Measurements from ENCODE around the gene GPX5.
A peak's percentile ranks its signal among the peaks of the same experiment; 100 is the strongest.
"Not testable (repeated sequence)": the region's sequence is repeated elsewhere in the genome, so short reads cannot be mapped to it uniquely, and the experiment has no call there.

The GPX5 gene

GRCh38 chr6:28512387-28512786, 13.3 kb upstream of the GPX5 start:
- H3K4me3 ChIP-seq (ENCODE audit: insufficient read depth, low read depth, low read length, poor library complexity, severe bottlenecking); H3K36me3 ChIP-seq (ENCODE audit: control insufficient read depth, insufficient read depth, low read length); H3K9me3 ChIP-seq (ENCODE audit: control insufficient read depth, low read length); H3K27me3 ChIP-seq (replicated peaks; ENCODE audit: control insufficient read depth, insufficient read depth, low read length, poor library complexity, severe bottlenecking); DNase-seq; H3K27ac ChIP-seq (ENCODE audit: insufficient read depth, low read length, poor library complexity, severe bottlenecking); H3K4me1 ChIP-seq (ENCODE audit: control insufficient read depth, insufficient read depth, low read length, poor library complexity, severe bottlenecking): not testable (repeated sequence)

DNA sequence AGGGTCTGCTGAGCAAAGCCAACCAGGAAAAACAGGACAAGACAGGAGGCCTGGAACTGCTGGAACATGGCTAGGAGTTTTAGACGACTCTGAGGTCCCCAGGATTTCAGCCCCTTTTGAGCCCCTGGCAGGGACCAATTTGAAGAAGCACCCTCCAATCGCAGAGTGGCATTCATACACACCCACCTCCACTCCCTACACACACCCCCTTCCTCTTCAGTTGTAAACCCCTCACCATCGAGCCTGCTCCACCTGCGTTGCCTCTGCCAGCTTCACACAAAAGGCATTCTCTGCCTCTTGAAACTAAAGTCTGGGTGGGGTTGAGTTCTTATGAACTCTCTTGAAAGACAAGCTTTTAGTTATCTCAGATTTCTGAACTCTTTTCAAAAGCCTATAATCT, 10.0 kb upstream of the GPX5 start, which contains the start of gene GPX6:
GPX6 (minus strand) TSS at position 118 of the 400 bp plus-strand sequence; CDS start at position 68, 50 bp downstream.
- no peak for DNase-seq
- H3K27ac ChIP-seq (ENCODE audit: insufficient read depth, low read length, poor library complexity, severe bottlenecking) = no peak within 1 kb of the TSS
- H3K4me1 ChIP-seq (ENCODE audit: control insufficient read depth, insufficient read depth, low read length, poor library complexity, severe bottlenecking) = no peaks in the 10 kb centered on the region
- no peaks in the 10 kb centered on the region for H3K36me3 ChIP-seq (ENCODE audit: control insufficient read depth, insufficient read depth, low read length)
- no peaks in the 10 kb centered on the region for H3K27me3 ChIP-seq (replicated peaks; ENCODE audit: control insufficient read depth, insufficient read depth, low read length, poor library complexity, severe bottlenecking)
- no peaks in the 10 kb centered on the region for H3K9me3 ChIP-seq (ENCODE audit: control insufficient read depth, low read length)
- no peak within 1 kb of the TSS for H3K4me3 ChIP-seq (ENCODE audit: insufficient read depth, low read depth, low read length, poor library complexity, severe bottlenecking)

- Histone ChIP-seq H3K36me3 (ENCODE audit: control insufficient read depth, insufficient read depth, low read length) (no peaks in the 10 kb centered on the region), H3K4me1 (ENCODE audit: control insufficient read depth, insufficient read depth, low read length, poor library complexity, severe bottlenecking) (no peaks in the 10 kb centered on the region), H3K27ac (ENCODE audit: insufficient read depth, low read length, poor library complexity, severe bottlenecking) (no peak overlapping the region), H3K4me3 (ENCODE audit: insufficient read depth, low read depth, low read length, poor library complexity, severe bottlenecking) (no peak overlapping the region), H3K9me3 (ENCODE audit: control insufficient read depth, low read length) (no peaks in the 10 kb centered on the region), H3K27me3 (replicated peaks; ENCODE audit: control insufficient read depth, insufficient read depth, low read length, poor library complexity, severe bottlenecking) (no peaks in the 10 kb centered on the region)
- no peak for DNase-seq
Observed at GRCh38 chr6:28517964-28518363, 7.7 kb upstream of the GPX5 start.

- DNase-seq = no peak
- Histone ChIP-seq H3K9me3 (ENCODE audit: control insufficient read depth, low read length) (no peaks in the 10 kb centered on the region), H3K27ac (ENCODE audit: insufficient read depth, low read length, poor library complexity, severe bottlenecking) (no peak overlapping the region), H3K36me3 (ENCODE audit: control insufficient read depth, insufficient read depth, low read length) (no peaks in the 10 kb centered on the region), H3K27me3 (replicated peaks; ENCODE audit: control insufficient read depth, insufficient read depth, low read length, poor library complexity, severe bottlenecking) (peaks cover 3% of the 10 kb centered on the region), H3K4me1 (ENCODE audit: control insufficient read depth, insufficient read depth, low read length, poor library complexity, severe bottlenecking) (no peaks in the 10 kb centered on the region), H3K4me3 (ENCODE audit: insufficient read depth, low read depth, low read length, poor library complexity, severe bottlenecking) (no peak overlapping the region)
Observed at GRCh38 chr6:28522594-28523240, 3.0 kb upstream of the GPX5 start.

- Histone ChIP-seq H3K4me3 (ENCODE audit: insufficient read depth, low read depth, low read length, poor library complexity, severe bottlenecking) (no peak overlapping the region), H3K27me3 (replicated peaks; ENCODE audit: control insufficient read depth, insufficient read depth, low read length, poor library complexity, severe bottlenecking) (peaks cover 3% of the 10 kb centered on the region), H3K36me3 (ENCODE audit: control insufficient read depth, insufficient read depth, low read length) (no peaks in the 10 kb centered on the region), H3K4me1 (ENCODE audit: control insufficient read depth, insufficient read depth, low read length, poor library complexity, severe bottlenecking) (no peaks in the 10 kb centered on the region), H3K9me3 (ENCODE audit: control insufficient read depth, low read length) (no peaks in the 10 kb centered on the region), H3K27ac (ENCODE audit: insufficient read depth, low read length, poor library complexity, severe bottlenecking) (no peak overlapping the region)
- peak in 2 of 3 donors; percentile 5 to 21 for DNase-seq
Observed at GRCh38 chr6:28523241-28523622, 2.4 kb upstream of the GPX5 start.

DNA sequence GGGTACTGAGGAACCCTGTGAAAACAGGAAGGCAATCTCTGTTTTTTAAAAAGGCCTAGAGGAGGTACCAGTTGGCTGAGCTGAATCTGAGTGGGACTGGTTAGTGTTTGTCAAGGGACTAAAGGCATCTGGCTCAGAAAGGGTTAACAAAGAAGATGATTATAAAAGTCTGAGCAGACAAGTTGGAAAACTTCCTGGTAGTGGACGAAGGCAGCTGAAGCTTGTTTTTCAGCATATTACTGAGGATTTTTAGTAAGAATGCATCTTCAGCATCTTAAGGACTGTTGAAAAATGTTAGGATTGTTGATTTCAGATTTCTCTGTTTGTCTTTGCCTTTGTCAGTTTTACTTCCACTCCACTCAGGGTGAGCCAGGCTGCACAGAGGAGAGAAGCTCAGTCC, 5.1 kb downstream of the GPX5 start:
- Histone ChIP-seq H3K4me1 (ENCODE audit: control insufficient read depth, insufficient read depth, low read length, poor library complexity, severe bottlenecking) (no peaks in the 10 kb centered on the region), H3K9me3 (ENCODE audit: control insufficient read depth, low read length) (no peaks in the 10 kb centered on the region), H3K27me3 (replicated peaks; ENCODE audit: control insufficient read depth, insufficient read depth, low read length, poor library complexity, severe bottlenecking) (no peaks in the 10 kb centered on the region), H3K27ac (ENCODE audit: insufficient read depth, low read length, poor library complexity, severe bottlenecking) (no peak overlapping the region), H3K4me3 (ENCODE audit: insufficient read depth, low read depth, low read length, poor library complexity, severe bottlenecking) (no peak overlapping the region), H3K36me3 (ENCODE audit: control insufficient read depth, insufficient read depth, low read length) (no peaks in the 10 kb centered on the region)
- DNase-seq = no peak

DNA sequence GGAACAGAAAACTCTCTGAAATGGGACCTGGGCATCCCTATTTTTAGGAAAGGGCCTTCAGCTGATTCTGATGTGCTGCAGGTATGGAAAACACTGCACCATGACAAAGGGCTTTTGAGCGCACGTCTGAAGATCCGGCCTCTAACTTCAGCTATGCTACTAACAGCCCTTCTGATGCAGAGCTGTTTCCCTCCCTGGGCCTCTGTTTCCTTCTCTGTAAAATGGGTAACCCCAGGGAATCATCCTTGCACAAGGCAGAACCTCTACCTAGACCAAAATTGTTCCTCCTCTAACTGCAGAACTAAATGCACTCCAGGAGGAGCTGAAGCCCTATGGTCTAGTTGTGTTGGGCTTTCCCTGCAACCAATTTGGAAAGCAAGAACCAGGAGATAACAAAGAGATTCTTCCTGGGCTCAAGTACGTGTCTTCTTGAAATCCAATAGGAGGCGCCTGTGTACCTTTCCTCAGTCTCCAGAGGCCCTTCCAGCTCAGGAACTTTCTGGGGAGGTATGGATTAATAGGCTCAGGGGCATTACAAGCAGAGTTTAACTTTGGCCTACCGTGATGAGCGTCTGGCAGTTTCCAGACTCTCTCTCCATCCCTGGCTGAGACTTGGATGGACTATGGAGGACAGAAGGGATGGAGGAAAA, 5.9 kb downstream of the GPX5 start:
- Histone ChIP-seq H3K27me3 (replicated peaks; ENCODE audit: control insufficient read depth, insufficient read depth, low read length, poor library complexity, severe bottlenecking) (no peaks in the 10 kb centered on the region), H3K27ac (ENCODE audit: insufficient read depth, low read length, poor library complexity, severe bottlenecking) (no peak overlapping the region), H3K9me3 (ENCODE audit: control insufficient read depth, low read length) (no peaks in the 10 kb centered on the region), H3K36me3 (ENCODE audit: control insufficient read depth, insufficient read depth, low read length) (no peaks in the 10 kb centered on the region), H3K4me1 (ENCODE audit: control insufficient read depth, insufficient read depth, low read length, poor library complexity, severe bottlenecking) (no peaks in the 10 kb centered on the region), H3K4me3 (ENCODE audit: insufficient read depth, low read depth, low read length, poor library complexity, severe bottlenecking) (no peak overlapping the region)
- no peak for DNase-seq

- Histone ChIP-seq H3K36me3 (ENCODE audit: control insufficient read depth, insufficient read depth, low read length) (no peaks in the 10 kb centered on the region), H3K9me3 (ENCODE audit: control insufficient read depth, low read length) (no peaks in the 10 kb centered on the region), H3K4me1 (ENCODE audit: control insufficient read depth, insufficient read depth, low read length, poor library complexity, severe bottlenecking) (no peaks in the 10 kb centered on the region), H3K4me3 (ENCODE audit: insufficient read depth, low read depth, low read length, poor library complexity, severe bottlenecking) (no peak overlapping the region), H3K27ac (ENCODE audit: insufficient read depth, low read length, poor library complexity, severe bottlenecking) (no peak overlapping the region), H3K27me3 (replicated peaks; ENCODE audit: control insufficient read depth, insufficient read depth, low read length, poor library complexity, severe bottlenecking) (peaks cover 4% of the 10 kb centered on the region)
- no peak for DNase-seq
Observed at GRCh38 chr6:28534306-28534705, 8.6 kb downstream of the GPX5 start.

- Histone ChIP-seq H3K36me3 (ENCODE audit: control insufficient read depth, insufficient read depth, low read length) (no peaks in the 10 kb centered on the region), H3K27ac (ENCODE audit: insufficient read depth, low read length, poor library complexity, severe bottlenecking) (no peak overlapping the region), H3K4me1 (ENCODE audit: control insufficient read depth, insufficient read depth, low read length, poor library complexity, severe bottlenecking) (no peaks in the 10 kb centered on the region), H3K27me3 (replicated peaks; ENCODE audit: control insufficient read depth, insufficient read depth, low read length, poor library complexity, severe bottlenecking) (peaks cover 4% of the 10 kb centered on the region), H3K9me3 (ENCODE audit: control insufficient read depth, low read length) (no peaks in the 10 kb centered on the region), H3K4me3 (ENCODE audit: insufficient read depth, low read depth, low read length, poor library complexity, severe bottlenecking) (no peak overlapping the region)
- no peak for DNase-seq
Observed at GRCh38 chr6:28534875-28535274, 9.2 kb downstream of the GPX5 start.

DNA sequence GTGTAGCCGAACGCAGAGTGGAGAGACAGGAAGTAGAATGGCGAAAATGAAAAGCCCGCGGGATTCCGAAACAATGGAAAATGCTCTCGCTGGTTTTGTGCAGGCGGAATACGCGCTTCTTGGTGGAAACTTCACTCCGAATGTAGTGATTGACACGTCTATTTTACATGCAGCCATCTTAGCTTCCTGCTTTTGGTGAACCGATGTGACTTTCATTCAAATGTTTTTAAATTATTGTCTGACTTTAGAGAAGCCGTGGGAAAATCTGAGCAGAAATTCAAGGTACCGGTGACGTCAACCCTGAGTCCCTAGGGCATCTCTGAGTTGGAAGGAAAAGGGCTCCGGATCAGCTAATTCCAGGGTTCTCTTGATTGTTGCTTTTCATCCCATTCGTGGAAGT, 11.4 kb downstream of the GPX5 start:
- peak overlapping the region; percentile 27 for H3K4me3 ChIP-seq (ENCODE audit: insufficient read depth, low read depth, low read length, poor library complexity, severe bottlenecking)
- no peak for DNase-seq
- peaks cover 4% of the 10 kb centered on the region for H3K27me3 ChIP-seq (replicated peaks; ENCODE audit: control insufficient read depth, insufficient read depth, low read length, poor library complexity, severe bottlenecking)
- H3K4me1 ChIP-seq (ENCODE audit: control insufficient read depth, insufficient read depth, low read length, poor library complexity, severe bottlenecking) = no peaks in the 10 kb centered on the region
- no peaks in the 10 kb centered on the region for H3K36me3 ChIP-seq (ENCODE audit: control insufficient read depth, insufficient read depth, low read length)
- H3K27ac ChIP-seq (ENCODE audit: insufficient read depth, low read length, poor library complexity, severe bottlenecking) = no peak overlapping the region
- no peaks in the 10 kb centered on the region for H3K9me3 ChIP-seq (ENCODE audit: control insufficient read depth, low read length)

All from effector memory CD4-positive, alpha-beta T cell (primary cell).